Activated naive CD4-positive, alpha-beta T cell treated with anti-CD3 and anti-CD28 coated beads, Interleukin-2, amount 10 ng/mL, durations not matched to agents 7 days and 5 days (primary cell): ENCODE measurements around the gene HERC5.
"Not testable (repeated sequence)": the region's sequence is repeated elsewhere in the genome, so short reads cannot be mapped to it uniquely, and the experiment has no call there.

Experiments
- CTCF ChIA-PET: fragments of 350-600 bp; sonication (Branson Sonifier 250); formaldehyde crosslinking; loops from one replicate; lab custom pipeline; 2021; ENCODE audit warnings: antibody characterized with exemption; lab: Charles Lee
- DNase-seq: peaks from one replicate; pipeline ENCODE4 v3.0.0-alpha.2; 2020
- H3K27ac Mint-ChIP-seq: one replicate; pipeline ENCODE4 v1.8.0; 2021; ENCODE audit warnings: mild to moderate bottlenecking, moderate library complexity, mixed read lengths
- H3K27me3 Mint-ChIP-seq: one replicate; pipeline ENCODE4 v1.8.0; 2021; ENCODE audit warnings: mild to moderate bottlenecking, mixed read lengths
- H3K36me3 Mint-ChIP-seq: one replicate; pipeline ENCODE4 v1.8.0; 2021; ENCODE audit warnings: mixed read lengths
- H3K4me1 Mint-ChIP-seq: one replicate; pipeline ENCODE4 v1.8.0; 2021; ENCODE audit warnings: mixed read lengths
- H3K4me3 Mint-ChIP-seq: one replicate; pipeline ENCODE4 v1.8.0; 2021; ENCODE audit warnings: mild to moderate bottlenecking, moderate library complexity, mixed read lengths
- H3K9me3 Mint-ChIP-seq: one replicate; pipeline ENCODE4 v1.8.0; 2021; ENCODE audit warnings: mixed read lengths

Gene HERC5

GRCh38 chr4:88456670-88457306 lies at the start of gene HERC5:
Gene HERC5 (plus strand): TSS chr4:88457119. CDS start chr4:88457270, 151 bp downstream.
- H3K27ac Mint-ChIP-seq: peak within 1 kb of the TSS; percentile 99
- H3K4me3 Mint-ChIP-seq: peak within 1 kb of the TSS; percentile 99
- peaks cover 14% of the 10 kb centered on the region for H3K27me3 Mint-ChIP-seq
- CTCF ChIA-PET: interaction anchor here (0.7 to 1.3 kb wide), 3 partner anchors 59 to 173 kb away, joined by 3 to 6 read pairs (median 3); no protein-coding TSS in a partner anchor
- DNase-seq: peak; percentile 94
- H3K9me3 Mint-ChIP-seq: peaks cover 2% of the 10 kb centered on the region
- peaks cover 14% of the 10 kb centered on the region for H3K36me3 Mint-ChIP-seq
- H3K4me1 Mint-ChIP-seq: peaks cover 41% of the 10 kb centered on the region

GRCh38 chr4:88409206-88409605 lies 47.7 kb upstream of the HERC5 start:
- H3K9me3 Mint-ChIP-seq: no peaks in the 10 kb centered on the region
- no peaks in the 10 kb centered on the region for H3K4me1 Mint-ChIP-seq
- no peak for DNase-seq
- CTCF ChIA-PET: no interaction called here
- no peak overlapping the region for H3K27ac Mint-ChIP-seq
- H3K4me3 Mint-ChIP-seq: no peak overlapping the region
- H3K27me3 Mint-ChIP-seq: no peaks in the 10 kb centered on the region
- peaks cover 24% of the 10 kb centered on the region for H3K36me3 Mint-ChIP-seq

GRCh38 chr4:88409789-88410188 lies 47.1 kb upstream of the HERC5 start:
- CTCF ChIA-PET: no interaction called here
- no peak overlapping the region for H3K4me3 Mint-ChIP-seq
- H3K9me3 Mint-ChIP-seq: no peaks in the 10 kb centered on the region
- DNase-seq: no peak
- no peaks in the 10 kb centered on the region for H3K4me1 Mint-ChIP-seq
- H3K27ac Mint-ChIP-seq: no peak overlapping the region
- H3K27me3 Mint-ChIP-seq: no peaks in the 10 kb centered on the region
- H3K36me3 Mint-ChIP-seq: peaks cover 29% of the 10 kb centered on the region

GRCh38 chr4:88411491-88412096 lies 45.3 kb upstream of the HERC5 start:
- no peaks in the 10 kb centered on the region for H3K27me3 Mint-ChIP-seq
- H3K4me1 Mint-ChIP-seq: no peaks in the 10 kb centered on the region
- no peaks in the 10 kb centered on the region for H3K9me3 Mint-ChIP-seq
- peaks cover 37% of the 10 kb centered on the region for H3K36me3 Mint-ChIP-seq
- no peak overlapping the region for H3K4me3 Mint-ChIP-seq
- CTCF ChIA-PET: no interaction called here
- H3K27ac Mint-ChIP-seq: no peak overlapping the region
- DNase-seq: no peak

DNA sequence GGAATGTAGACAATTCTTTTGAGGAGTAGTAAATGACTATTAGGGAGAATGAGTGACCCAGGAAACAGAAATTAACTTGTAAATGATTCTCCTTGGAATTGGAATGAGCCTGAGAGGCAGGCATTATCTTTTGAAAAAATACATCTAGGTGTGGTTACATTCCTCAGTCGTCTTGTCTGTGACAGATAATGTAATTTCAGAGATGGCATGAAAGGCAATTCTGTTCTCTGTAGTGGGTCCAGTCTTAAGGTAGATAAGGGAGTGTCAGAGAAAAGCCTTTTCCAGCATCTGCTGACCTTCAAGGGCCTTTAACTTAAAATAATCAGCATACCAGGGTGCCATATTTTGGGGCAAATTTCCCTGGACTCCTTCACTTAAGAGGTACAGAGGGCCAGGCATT lies 43.1 kb upstream of the HERC5 start:
- Mint-ChIP-seq H3K4me1 (no peaks in the 10 kb centered on the region), H3K27me3 (no peaks in the 10 kb centered on the region), H3K36me3 (peaks cover 27% of the 10 kb centered on the region), H3K4me3 (no peak overlapping the region), H3K27ac (no peak overlapping the region), H3K9me3 (no peaks in the 10 kb centered on the region)
- DNase-seq: no peak
- CTCF ChIA-PET: no interaction called here

DNA sequence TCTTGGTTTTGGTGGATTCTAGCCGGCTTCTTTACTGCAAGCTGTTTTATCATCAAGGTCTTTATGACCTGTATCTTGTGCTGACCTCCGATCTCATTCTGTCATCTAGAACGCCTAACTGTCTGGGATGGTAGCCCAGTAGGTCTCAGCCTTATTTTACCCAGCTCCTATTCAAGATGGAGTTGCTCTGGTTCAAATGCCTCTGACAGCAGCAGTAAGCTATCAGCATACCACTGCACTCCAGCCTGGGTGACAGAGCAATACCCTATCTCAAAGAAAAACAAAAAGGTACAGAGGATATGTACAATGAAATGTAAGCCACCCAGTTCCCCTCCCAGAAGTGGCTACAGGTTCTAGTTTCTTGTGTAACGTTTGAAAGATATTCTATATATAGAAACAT lies 42.2 kb upstream of the HERC5 start:
- no peaks in the 10 kb centered on the region for H3K27me3 Mint-ChIP-seq
- peaks cover 27% of the 10 kb centered on the region for H3K36me3 Mint-ChIP-seq
- CTCF ChIA-PET: no interaction called here
- H3K27ac Mint-ChIP-seq: no peak overlapping the region
- no peaks in the 10 kb centered on the region for H3K4me1 Mint-ChIP-seq
- no peak overlapping the region for H3K4me3 Mint-ChIP-seq
- H3K9me3 Mint-ChIP-seq: no peaks in the 10 kb centered on the region
- DNase-seq: no peak

GRCh38 chr4:88415982-88416381 lies 40.9 kb upstream of the HERC5 start:
- CTCF ChIA-PET: no interaction called here
- Mint-ChIP-seq H3K36me3 (peaks cover 21% of the 10 kb centered on the region), H3K9me3 (no peaks in the 10 kb centered on the region), H3K4me1 (no peaks in the 10 kb centered on the region), H3K4me3 (no peak overlapping the region), H3K27me3 (no peaks in the 10 kb centered on the region), H3K27ac (no peak overlapping the region)
- DNase-seq: no peak

DNA sequence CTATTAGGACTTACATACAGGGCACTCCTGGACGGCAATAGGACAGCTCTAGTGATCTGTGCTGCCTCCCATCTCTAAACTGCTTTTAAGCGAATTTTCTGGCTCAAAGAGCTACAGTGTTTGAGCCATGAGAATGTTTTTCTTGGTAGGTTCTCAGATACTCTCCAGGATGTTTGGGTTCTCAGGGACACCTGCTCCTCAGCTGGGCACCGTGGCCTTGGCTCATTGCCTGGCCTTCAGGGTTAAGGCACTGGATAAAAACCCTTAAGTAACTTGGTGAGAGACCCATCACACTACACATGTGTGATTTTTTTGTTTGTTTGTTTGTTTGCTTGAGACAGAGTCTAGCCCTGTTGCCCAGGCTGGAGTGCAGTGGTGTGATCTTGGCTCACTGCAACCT lies 38.5 kb upstream of the HERC5 start:
- Mint-ChIP-seq H3K27me3 (no peaks in the 10 kb centered on the region), H3K36me3 (peaks cover 16% of the 10 kb centered on the region), H3K4me3 (no peak overlapping the region), H3K4me1 (no peaks in the 10 kb centered on the region), H3K9me3 (no peaks in the 10 kb centered on the region), H3K27ac (no peak overlapping the region)
- DNase-seq: no peak
- CTCF ChIA-PET: interaction anchor here (1.4 kb wide), 1 partner anchor 10 kb away, joined by 7 read pairs; no protein-coding TSS in a partner anchor

- H3K27me3 Mint-ChIP-seq: no peaks in the 10 kb centered on the region
- CTCF ChIA-PET: interaction anchor here (1.2 kb wide), 1 partner anchor 14 kb away, joined by 3 read pairs; no protein-coding TSS in a partner anchor
- no peaks in the 10 kb centered on the region for H3K4me1 Mint-ChIP-seq
- DNase-seq: no peak
- H3K9me3 Mint-ChIP-seq: no peaks in the 10 kb centered on the region
- H3K36me3 Mint-ChIP-seq: peaks cover 9% of the 10 kb centered on the region
- no peak overlapping the region for H3K27ac Mint-ChIP-seq
- no peak overlapping the region for H3K4me3 Mint-ChIP-seq
Measured at GRCh38 chr4:88419874-88420273, 37.0 kb upstream of the HERC5 start.

- no peaks in the 10 kb centered on the region for H3K9me3 Mint-ChIP-seq
- H3K4me3 Mint-ChIP-seq: no peak overlapping the region
- no peak for DNase-seq
- H3K27ac Mint-ChIP-seq: no peak overlapping the region
- no peaks in the 10 kb centered on the region for H3K4me1 Mint-ChIP-seq
- CTCF ChIA-PET: interaction anchor here (1.2 kb wide), 1 partner anchor 15 kb away, joined by 3 read pairs; no protein-coding TSS in a partner anchor
- H3K27me3 Mint-ChIP-seq: no peaks in the 10 kb centered on the region
- peaks cover 4% of the 10 kb centered on the region for H3K36me3 Mint-ChIP-seq
Measured at GRCh38 chr4:88420844-88421243, 36.1 kb upstream of the HERC5 start.

DNA sequence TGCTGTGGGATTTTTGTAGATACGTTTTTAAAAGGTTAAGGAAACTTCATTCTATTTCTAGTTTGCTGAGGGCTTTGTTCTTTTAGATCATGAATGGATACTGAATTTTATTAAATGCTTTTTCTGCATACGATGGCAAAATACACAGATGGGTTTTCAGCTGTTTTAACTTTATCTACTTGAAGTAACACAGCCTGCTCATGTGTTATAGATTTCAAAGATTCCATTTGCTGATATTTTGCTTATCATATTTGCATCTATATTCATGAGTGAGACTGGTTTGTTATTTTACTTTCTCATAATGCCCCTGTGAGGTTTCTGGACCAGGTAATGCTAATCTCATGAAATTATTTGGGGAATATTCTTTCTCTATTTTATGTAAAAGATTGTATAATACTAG lies 34.5 kb upstream of the HERC5 start:
- DNase-seq: no peak
- H3K27ac Mint-ChIP-seq: no peak overlapping the region
- peaks cover 5% of the 10 kb centered on the region for H3K36me3 Mint-ChIP-seq
- CTCF ChIA-PET: no interaction called here
- H3K9me3 Mint-ChIP-seq: no peaks in the 10 kb centered on the region
- H3K27me3 Mint-ChIP-seq: no peaks in the 10 kb centered on the region
- no peaks in the 10 kb centered on the region for H3K4me1 Mint-ChIP-seq
- no peak overlapping the region for H3K4me3 Mint-ChIP-seq

DNA sequence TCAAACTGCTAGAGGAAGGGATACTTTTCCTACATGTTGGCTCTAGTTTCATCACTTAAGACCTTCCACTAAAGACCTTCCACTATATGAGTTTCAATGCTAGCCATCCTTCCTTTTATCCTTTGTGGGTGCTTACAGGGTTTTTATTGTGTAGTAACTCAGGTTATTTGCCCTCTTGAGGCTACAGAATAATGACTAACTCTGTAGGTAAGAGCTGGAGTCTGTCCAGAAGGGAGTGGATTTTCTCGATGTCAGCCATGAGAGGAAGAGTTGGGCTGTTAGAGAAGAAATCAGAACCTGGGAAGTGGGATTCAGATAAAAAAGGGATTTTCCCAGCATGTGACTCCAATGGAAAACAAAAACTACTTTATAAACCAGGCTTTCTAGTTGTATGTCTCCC lies 27.5 kb upstream of the HERC5 start:
- no peaks in the 10 kb centered on the region for H3K27me3 Mint-ChIP-seq
- no peaks in the 10 kb centered on the region for H3K9me3 Mint-ChIP-seq
- CTCF ChIA-PET: interaction anchor here (1.0 kb wide), 1 partner anchor 51 kb away, joined by 3 read pairs; the partner anchor contains the start of gene HERC6
- no peak overlapping the region for H3K4me3 Mint-ChIP-seq
- H3K4me1 Mint-ChIP-seq: no peaks in the 10 kb centered on the region
- H3K27ac Mint-ChIP-seq: no peak overlapping the region
- DNase-seq: no peak
- peaks cover 27% of the 10 kb centered on the region for H3K36me3 Mint-ChIP-seq

GRCh38 chr4:88435987-88436693 lies 20.8 kb upstream of the HERC5 start:
- no peak for DNase-seq
- CTCF ChIA-PET: no interaction called here
- Mint-ChIP-seq H3K9me3 (no peaks in the 10 kb centered on the region), H3K27me3 (no peaks in the 10 kb centered on the region), H3K4me1 (peaks cover 4% of the 10 kb centered on the region), H3K27ac (no peak overlapping the region), H3K36me3 (peaks cover 46% of the 10 kb centered on the region), H3K4me3 (no peak overlapping the region)

GRCh38 chr4:88437873-88438272 lies 19.0 kb upstream of the HERC5 start:
- not testable (repeated sequence) for H3K27ac Mint-ChIP-seq, H3K4me3 Mint-ChIP-seq, H3K9me3 Mint-ChIP-seq, H3K4me1 Mint-ChIP-seq, H3K27me3 Mint-ChIP-seq, DNase-seq
- peaks cover 59% of the 10 kb centered on the region for H3K36me3 Mint-ChIP-seq
- CTCF ChIA-PET: interaction anchor here (0.7 to 1.4 kb wide), 2 partner anchors 78 to 453 kb away, joined by 3 read pairs; no protein-coding TSS in a partner anchor
